ACHN (cell line): ENCODE results near the gene EPHB1.
"Not testable (repeated sequence)": the region's sequence is repeated elsewhere in the genome, so short reads cannot be mapped to it uniquely, and the experiment has no call there.

Source experiments
- DNase-seq: peaks from one replicate; pipeline ENCODE4 v3.0.0-alpha.2; 2015
- in situ Hi-C: cut with HindIII; loops from 2 replicates; pipeline ENCODE4 v1.10.0; 2017; ENCODE audit warnings: low sequenced_read_pairs, low pct_ligation_motif_present, low pct_unique_long_range_greater_than_20kb

EPHB1 gene

DNA sequence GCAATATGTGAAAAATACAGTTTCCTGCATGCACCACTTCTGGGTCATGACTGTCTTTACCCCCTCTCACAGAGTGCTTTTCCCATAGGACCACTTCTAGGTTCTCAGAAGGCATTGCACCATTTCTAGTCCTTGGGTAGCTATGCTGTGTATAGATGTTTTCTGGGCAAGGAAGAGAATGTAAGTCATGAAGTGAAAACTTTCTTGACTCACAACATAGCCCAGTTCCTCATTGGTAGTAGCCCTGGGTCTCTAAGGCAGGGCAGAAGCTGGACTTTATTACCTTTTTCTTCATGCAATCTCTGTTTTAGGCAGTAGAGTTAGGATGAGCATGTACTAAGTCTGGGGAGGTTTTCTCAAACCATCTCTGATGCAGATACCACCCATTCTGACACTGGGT is 203.1 kb downstream of the EPHB1 start:
- no peak for DNase-seq
- in situ Hi-C loops: no loop called here

DNA sequence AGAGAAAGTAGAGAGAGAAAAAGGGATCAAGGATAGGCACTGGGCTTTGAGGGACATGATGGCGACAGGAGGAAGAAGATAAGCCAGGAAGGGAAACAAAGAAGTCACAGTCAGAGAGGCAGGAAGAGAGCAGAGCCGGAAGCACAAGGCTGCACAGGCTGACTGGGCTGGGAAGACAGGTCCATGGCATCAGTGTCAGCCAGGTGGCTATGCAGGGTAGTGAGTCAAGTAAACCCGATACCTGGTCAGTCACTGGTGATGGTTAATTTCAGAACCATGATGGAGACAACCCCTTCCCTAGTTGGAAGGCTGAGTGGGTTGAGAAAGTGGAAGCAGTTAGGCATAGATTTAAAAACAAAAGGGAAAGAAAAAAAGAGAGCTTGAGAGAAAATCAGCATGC is 203.8 kb downstream of the EPHB1 start:
- in situ Hi-C loops: no loop called here
- DNase-seq: no peak

DNA sequence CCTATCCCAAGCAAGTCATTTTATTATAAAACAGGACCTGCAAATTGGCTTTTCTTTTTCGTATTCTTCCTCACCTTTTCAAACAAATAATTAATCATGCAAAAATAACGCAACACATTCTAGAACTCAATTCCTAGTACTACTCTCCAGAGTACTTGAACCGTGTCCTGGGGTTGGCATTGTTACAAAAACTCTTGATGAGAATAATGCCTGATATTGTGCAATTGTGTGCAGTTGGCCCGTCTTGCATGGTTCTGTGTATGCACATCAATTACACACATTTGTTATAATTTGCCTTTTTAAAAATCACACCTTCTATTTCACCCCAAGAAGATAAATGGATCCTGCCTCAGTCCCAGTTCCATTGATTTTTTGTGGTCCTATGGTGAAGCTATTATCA is 205.4 kb downstream of the EPHB1 start:
- in situ Hi-C loops: no loop called here
- no peak for DNase-seq

DNA sequence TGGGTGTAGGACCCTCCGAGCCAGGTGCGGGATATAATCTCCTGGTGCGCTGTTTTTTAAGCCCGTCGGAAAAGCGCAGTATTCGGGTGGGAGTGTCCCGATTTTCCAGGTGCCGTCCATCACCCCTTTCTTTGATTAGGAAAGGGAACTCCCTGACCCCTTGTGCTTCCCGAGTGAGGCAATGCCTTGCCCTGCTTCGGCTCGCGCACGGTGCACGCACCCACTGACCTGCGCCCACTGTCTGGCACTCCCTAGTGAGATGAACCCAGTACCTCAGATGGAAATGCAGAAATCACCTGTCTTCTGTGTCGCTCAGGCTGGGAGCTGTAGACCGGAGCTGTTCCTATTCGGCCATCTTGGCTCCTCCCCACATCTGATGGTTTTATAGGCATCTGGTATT is 210.6 kb downstream of the EPHB1 start:
- in situ Hi-C loops, DNase-seq: not testable (repeated sequence)

DNA sequence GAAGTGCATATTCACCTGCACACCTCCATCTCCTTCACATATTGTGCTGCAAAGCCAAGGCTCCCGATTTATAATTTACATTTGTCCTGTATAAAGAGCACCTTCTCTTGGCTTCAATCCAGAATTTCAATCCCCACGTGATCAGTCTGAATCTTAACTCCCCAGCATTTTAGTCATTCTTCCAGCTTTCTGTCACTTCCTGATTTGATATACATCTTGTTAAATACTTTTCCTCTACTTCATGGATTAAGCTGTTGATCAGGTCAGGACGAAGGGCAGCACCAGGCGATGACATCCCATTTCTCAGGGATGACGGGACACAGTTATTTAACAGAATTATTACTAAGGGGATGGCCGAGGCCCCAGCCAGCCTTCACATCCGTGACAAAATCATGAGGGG is 212.5 kb downstream of the EPHB1 start:
- DNase-seq: no peak

DNA sequence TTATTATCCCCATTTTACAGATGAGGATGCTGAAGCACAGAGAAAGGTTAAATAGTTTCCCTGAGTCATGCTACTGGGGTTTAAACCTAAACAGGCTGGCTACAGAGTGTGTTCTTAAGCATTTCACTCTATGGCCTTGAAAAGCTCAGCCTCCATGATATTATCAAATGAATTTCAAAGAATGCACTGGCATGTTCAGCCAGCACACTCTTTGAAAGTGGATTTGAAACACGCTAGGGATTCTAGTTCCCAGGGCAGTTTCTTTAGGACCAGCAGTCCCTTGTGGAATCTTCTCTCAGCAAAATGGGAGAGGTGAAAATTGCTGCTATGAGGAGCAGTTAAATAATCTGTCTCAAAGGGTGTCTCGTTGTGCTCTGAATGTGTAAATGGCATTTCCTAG is 213.3 kb downstream of the EPHB1 start:
- in situ Hi-C loops: no loop called here
- no peak for DNase-seq

More for the DNA sequence above, 212.5 kb downstream of the EPHB1 start:
- in situ Hi-C loops: no loop called here

DNA sequence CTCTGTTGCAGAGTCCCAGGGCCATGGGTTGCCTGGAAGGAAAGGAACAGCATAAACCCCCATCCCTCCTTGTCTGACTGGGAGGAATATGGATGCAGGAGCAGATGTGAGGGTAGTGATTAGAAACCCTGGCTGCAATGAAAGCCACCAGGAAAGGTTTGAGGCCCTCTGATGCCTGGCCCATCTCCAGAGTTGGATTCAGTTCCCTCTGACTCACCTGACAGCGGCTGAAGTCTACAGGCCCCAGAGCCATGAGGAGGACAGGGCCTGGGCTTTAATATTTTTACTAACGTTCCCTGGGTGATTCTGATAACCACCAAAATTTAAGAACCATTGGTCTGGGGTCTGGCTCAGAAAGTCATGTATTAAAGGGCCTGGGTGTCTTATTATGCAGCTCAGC is 214.0 kb downstream of the EPHB1 start:
- no peak for DNase-seq

DNA sequence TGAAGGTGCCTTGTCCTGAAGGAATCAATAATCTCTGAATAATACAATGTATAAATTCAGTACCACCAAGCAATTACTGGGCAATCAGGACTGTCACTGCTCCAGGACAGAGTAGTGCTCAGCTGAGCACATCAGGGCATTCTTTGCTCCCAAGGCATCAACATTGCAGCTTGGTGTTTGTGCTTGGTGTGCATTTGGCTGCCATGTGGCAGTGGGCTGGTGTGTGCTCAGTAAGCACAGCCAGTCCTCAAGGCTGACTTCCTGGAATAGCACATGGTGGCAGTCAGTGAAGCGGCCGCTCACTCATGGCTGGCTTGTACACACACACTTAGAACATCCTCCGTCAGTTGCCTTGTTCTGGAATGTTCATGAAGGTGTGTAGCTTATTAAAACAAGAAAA is 217.0 kb downstream of the EPHB1 start:
- no peak for DNase-seq
- in situ Hi-C loops: no loop called here

More for the DNA sequence above, 214.0 kb downstream of the EPHB1 start:
- in situ Hi-C loops: no loop called here

DNA sequence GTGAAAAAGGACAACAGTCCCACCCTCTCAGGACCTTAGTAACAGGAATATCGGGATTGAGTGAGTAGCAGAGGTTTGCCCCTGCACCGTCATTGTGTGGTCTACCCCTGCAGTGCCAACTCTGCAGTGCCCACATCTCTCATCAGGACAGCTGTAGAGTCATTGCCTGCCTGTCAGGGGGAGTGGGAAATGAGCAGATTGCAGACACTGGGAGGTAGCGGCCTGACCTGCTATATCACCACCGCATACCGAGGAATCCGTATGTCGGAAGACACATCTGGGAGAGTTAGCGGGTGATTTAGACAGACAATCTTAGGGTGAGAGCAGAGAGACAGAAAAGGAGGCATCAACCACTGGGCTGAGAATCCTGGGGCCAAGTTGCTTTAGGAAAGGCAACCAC is 218.1 kb downstream of the EPHB1 start:
- in situ Hi-C loops: no loop called here
- DNase-seq: no peak

DNA sequence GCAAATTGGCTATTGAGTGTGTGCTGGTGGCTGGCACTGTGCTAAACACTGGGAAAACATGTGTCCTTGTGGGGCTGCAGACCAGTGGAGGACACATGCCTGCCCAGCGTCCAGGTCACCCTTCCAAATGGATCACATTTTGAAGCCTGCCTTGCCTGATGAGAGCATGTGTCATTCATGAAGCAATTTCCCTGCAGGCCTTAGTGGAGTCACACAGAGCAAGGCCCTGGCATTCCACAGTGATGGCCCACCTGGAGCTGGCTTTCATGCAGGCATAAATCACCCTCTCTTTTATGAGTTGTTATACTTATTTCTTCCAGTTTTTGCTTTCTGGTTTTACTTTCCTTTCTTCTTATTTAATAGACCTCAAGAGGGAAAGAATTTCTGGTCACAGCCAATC is 219.5 kb downstream of the EPHB1 start:
- in situ Hi-C loops: no loop called here
- no peak for DNase-seq

DNA sequence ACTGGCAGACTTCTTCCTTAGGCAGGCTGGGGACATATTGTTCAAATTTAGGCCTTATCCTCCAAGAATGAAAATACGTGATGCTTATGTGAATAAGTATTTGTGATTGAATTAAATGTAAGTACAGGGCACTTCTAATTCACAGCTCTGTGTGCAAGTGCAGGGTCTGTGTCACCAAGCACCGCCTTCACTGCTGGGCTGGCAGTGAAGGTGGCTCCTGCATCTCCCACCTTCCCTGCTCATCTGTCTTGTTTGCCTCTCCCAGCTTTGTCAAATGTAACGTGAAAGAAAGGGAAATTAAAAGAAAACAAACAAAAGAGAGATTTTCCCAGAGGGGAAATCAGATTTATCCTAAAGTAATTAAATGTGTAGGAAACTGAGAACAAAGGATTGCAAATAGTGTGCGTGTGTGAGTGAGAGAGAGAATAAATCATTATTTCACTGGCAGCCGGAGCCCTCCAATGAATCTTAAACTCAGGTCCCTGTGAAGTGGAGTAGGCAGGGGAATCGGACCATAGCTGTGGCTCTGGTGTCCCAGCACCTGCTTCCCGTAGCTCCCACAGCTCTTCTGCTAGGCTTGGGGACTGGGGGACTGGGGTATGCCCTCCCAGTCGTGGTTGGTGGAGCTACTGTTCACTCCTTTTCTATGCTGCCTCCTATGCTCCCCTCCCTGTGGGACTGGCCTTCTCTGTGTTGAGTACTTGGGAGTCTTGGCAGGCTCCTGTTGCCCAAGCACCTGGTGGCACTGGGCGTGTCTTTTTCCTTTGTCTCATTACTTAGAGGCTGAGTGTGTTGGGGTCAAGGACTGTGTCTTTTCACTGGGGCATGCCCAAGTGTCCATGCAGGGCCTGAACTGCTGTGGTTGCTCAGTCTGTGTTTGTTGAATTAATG is 222.2 kb downstream of the EPHB1 start:
- in situ Hi-C loops: no loop called here

DNA sequence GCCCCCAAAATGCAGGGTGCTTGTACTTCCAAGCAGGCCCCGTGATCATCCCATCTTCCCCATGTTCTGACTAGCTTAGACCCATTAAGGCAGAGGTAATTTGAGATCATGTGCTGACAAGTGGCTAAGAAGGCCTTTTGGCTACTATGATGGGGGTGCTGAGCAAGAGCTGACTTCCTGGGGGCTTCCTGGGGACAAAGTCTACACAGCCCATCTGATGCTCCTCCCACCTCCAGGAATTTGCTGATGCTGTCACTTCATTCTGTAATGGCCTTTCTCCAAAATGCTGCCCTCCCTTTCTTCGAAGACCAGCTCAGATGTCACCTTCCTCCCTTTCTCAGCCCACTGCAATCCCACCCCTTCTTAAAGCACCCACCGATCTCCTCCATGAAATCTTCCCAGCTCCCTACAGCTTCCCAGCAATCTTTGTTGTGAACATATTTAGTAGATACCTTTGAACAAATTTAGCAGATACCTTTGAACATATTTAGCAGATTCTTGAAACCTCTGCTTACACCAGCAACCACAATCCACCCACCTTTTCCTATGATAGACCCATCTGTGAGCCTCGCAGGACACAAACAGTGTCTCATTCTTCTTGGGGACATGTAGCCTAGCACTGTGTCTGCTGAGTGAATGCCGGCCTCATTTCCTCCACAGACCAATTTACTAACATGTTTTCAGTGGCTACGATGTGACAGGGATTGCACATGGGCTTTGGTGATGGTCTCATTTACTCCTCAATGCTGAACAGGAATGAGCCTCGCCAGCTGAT is 223.3 kb downstream of the EPHB1 start:
- no peak for DNase-seq
- in situ Hi-C loops: no loop called here

More for the DNA sequence above, 222.2 kb downstream of the EPHB1 start:
- DNase-seq: no peak

DNA sequence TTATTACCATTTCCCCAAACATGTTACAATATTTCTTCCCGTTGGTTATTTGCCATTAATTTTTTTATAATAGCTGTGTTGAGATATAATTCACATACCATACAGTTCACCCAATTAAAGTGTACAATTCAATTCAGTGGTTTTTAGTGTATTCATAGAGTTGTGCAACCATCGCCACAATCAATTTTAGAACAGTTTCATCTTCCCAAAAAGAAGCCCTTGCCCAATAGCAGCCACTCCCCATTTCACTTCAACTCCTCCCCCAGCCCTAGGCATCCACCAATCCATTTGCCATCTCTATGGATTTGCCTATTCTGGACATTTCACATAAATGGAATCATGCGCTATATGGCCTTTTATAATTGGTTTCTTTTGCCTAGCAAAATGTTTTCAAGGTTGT is 225.1 kb downstream of the EPHB1 start:
- in situ Hi-C loops: no loop called here
- no peak for DNase-seq

DNA sequence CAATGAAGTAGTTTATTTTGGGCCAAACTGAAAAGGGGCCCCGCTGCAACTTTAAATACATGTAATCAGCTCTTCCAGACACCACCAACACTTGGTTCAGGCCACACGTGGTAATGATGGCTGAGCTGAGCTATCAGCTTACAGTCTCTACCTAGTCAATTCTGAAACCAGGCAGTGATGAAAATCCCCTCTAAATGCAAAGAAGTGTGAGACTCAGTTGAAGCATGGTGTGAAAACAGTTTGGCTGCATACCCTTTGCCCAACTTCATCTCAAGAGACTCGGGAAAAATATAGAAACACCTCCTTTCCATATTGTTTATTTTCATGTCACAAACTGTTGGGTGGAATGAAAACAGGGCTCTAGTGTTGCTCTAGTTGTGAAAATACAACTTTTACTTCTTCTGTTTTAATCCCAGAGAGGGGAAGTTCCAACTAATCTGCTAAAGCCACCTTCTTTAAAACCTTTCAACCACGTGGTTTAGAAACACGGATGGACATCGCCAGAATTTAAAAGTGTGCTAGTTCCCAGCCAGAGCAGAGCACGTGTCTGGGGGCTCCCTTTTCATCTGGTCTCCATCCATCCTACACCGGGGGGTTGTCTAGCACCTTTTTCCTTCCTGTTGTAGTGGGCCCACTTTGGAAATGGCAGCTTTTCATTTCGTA is 229.1 kb downstream of the EPHB1 start:
- in situ Hi-C loops: no loop called here
- DNase-seq: no peak

DNA sequence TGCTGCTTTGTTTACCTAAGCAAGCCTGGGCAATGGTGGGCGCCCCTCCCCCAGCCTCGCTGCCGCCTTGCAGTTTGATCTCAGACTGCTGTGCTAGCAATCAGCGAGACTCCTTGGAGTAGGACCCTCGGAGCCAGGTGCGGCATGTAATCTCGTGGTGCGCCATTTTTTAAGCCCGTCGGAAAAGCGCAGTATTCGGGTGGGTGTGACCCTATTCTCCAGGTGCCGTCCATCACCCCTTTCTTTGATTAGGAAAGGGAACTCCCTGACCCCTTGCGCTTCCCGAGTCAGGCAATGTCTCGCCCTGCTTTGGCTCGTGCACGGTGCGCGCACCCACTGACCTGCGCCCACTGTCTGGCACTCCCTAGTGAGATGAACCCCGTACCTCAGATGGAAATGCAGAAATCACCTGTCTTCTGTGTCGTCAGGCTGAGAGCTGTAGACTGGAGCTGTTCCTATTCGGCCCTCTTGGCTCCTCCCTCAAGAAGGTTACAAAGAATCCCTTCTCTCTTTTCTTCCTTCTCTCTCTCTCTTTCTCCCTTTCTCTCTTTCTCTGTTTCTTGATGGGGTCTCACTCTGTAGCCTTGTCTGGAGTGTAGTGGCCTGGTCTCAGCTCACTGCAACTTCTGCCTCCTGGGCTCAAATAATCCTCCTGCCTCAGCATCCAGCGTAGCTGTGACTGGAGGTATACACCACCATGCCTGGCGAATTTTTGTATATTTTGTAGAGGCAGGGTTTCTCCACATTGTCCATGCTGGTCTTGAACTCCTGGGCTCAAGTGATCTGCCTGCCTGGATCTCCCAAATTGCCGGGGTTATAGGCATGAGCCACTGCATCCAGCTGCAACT is 235.9 kb downstream of the EPHB1 start:
- DNase-seq, in situ Hi-C loops: not testable (repeated sequence)

DNA sequence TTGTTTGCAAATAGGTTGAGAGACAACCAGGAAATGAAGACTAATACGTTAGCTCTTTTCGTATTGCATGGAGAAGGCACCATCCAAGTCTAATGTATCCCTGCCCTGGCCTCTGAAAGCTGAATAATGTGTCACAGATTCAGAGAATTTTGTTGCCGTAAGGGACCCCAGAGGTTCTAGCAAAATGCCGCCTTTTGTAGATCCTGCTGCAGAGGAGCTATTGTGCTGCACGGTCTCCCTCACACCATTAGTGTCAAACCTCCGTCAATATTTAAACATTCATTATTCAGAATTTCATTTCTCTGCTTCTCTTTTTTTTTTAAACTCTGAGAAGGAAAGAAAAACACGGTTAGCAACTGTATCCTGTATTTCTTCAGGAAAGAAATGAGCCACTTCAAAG is 238.7 kb downstream of the EPHB1 start:
- DNase-seq: no peak
- in situ Hi-C loops: no loop called here

DNA sequence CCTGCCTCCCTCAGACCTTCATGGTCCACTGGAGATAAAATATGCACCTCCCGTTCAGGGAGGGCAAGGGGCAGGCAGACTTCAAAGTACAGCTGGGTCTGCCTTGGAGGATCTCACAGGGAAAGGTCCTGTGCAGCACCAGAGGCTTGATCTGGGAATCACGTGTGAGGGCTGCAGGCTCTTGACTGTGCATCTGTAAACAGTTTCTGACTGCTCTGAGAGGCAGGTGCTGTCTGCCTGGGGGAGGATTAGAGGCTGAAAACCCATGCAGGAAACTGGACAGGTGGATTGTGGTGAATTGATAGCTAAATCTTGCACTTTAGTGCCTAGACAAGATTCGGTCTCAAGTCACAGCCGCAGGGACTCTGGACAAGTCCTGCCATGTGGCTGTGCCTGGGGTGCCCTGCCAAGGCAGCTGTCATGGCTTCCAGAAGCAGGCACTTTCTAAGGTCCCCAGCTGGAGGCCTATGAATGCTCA is 239.3 kb downstream of the EPHB1 start:
- in situ Hi-C loops: no loop called here
- peak; percentile 72 for DNase-seq

DNA sequence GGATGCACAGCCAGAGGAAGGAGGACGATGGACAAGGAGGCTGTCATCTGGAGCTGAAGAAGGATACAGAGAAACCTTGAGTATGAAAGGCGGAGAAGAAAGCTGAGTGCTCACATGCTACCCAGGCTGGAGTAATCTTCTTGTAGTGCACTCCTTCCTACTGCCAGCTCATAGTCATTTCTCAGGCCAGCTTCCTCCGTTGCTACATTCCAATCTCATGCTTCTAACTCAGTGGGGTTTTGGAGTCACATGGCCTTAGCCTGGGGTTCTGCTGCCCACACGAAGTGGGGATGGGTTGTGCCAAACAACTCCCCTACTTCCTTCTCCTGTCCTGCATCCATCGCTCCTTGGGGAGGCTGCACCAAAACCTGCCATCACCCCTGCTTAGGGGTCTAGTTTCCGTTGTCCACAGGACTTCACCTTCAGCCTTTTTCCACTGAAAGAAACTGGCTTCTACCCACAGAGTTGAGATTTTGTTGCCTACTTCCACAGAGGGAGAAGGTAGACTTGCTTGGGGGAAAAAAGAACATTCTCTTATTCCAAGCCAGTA is 239.9 kb downstream of the EPHB1 start:
- DNase-seq: peak; percentile 31

More for the DNA sequence above, 239.9 kb downstream of the EPHB1 start:
- in situ Hi-C loops: no loop called here
